Endothelial cell of umbilical vein (primary cell): ENCODE results near the gene FAM114A1. TPM values are rescaled to one million over a fixed set of nuclear protein-coding genes. Genes with fewer than 3 reads are reported as not detected.

Experiments used
- BruUV-seq: library from RNA; stranded (reverse); fragments of 400-500 nt; replicated peaks from 2 replicates; lab custom pipeline; 2021; lab: Mats Ljungman, UMichigan
- CTCF ChIA-PET: fragments of 300-600, 350-600 bp; sonication (Branson Sonifier 250); formaldehyde crosslinking; loops from one replicate; lab custom pipeline; 2021; ENCODE audit warnings: antibody characterized with exemption, inconsistent platforms; lab: Charles Lee
- POLR2A ChIA-PET: fragments of 300-600, 350-600 bp; sonication (Branson Sonifier 250); formaldehyde crosslinking; loops from one replicate; lab custom pipeline; 2021; ENCODE audit warnings: antibody characterized with exemption, inconsistent platforms; lab: Charles Lee
- DNase-seq: peaks from one replicate; pipeline ENCODE4 v3.0.0-alpha.2; 2011; ENCODE audit warnings: low read depth, low spot score
- FAIRE-seq: peaks from 2 replicates; lab custom pipeline; 2011; peaks lifted over from hg19 to GRCh38; lab: Jason Lieb, UNC
- H2AFZ ChIP-seq: 2 replicates; pipeline ENCODE4 v1.6.0; 2012; ENCODE audit warnings: low read depth, low read length, control low read depth, inconsistent platforms
- H3K27ac ChIP-seq: 2 replicates; pipeline ENCODE4 v1.5.1; 2011; ENCODE audit warnings: low read depth, mild to moderate bottlenecking, control low read depth, low read length, moderate library complexity; ENCODE audit not compliant: insufficient read depth
- H3K27me3 ChIP-seq, 2 experiments: 2 replicates each; pipeline versions ENCODE4 v1.6.0 to v1.6.1; 2011; ENCODE audit warnings: low read length in 2 of 2, mixed read lengths in 1 of 2; ENCODE audit not compliant: control insufficient read depth in 2 of 2, insufficient read depth in 2 of 2
- H3K36me3 ChIP-seq, 2 experiments: 2 replicates in 1 of 2; 3 replicates in 1 of 2; pipeline ENCODE4 v1.5.1; 2011; ENCODE audit warnings: low read length in 2 of 2, mild to moderate bottlenecking in 1 of 2, moderate library complexity in 1 of 2; ENCODE audit not compliant: control insufficient read depth in 2 of 2, insufficient read depth in 2 of 2; ENCODE audit errors: extremely low read depth in 1 of 2
- H3K4me1 ChIP-seq: 3 replicates; pipeline ENCODE4 v1.5.1; 2011; ENCODE audit warnings: mild to moderate bottlenecking, low read length; ENCODE audit not compliant: control insufficient read depth, insufficient read depth; ENCODE audit errors: extremely low read depth
- H3K4me2 ChIP-seq: 2 replicates; pipeline ENCODE4 v1.6.1; 2011; ENCODE audit warnings: low read length, control low read depth, mixed read lengths; ENCODE audit not compliant: insufficient read depth
- H3K4me3 ChIP-seq, 3 experiments: fragments of 200-600 bp in 1 of 3; sonication (generic), shearing (Covaris generic) in 1 of 3; replicated peaks in 1 of 3; 2 replicates each; pipeline ENCODE4 v1.5.1; 2011 to 2016; ENCODE audit warnings: control low read depth in 3 of 3, low read length in 3 of 3, mild to moderate bottlenecking in 2 of 3, inconsistent platforms in 1 of 3, low read depth in 1 of 3, moderate library complexity in 1 of 3; ENCODE audit not compliant: insufficient read depth in 1 of 3
- H3K79me2 ChIP-seq: 2 replicates; pipeline ENCODE4 v1.6.0; 2012; ENCODE audit warnings: low read length, inconsistent platforms; ENCODE audit not compliant: control insufficient read depth, insufficient read depth
- H3K9ac ChIP-seq: replicated peaks from 2 replicates; pipeline ENCODE3; 2011; ENCODE audit warnings: low read length, control low read depth; ENCODE audit not compliant: insufficient read depth; ENCODE audit errors: extremely low read depth
- H3K9me1 ChIP-seq: replicated peaks from 3 replicates; pipeline ENCODE4 v1.6.0; 2011; ENCODE audit warnings: mild to moderate bottlenecking, low read length; ENCODE audit not compliant: control insufficient read depth, insufficient read depth; ENCODE audit errors: extremely low read depth
- H3K9me3 ChIP-seq: replicated peaks from 2 replicates; pipeline ENCODE4 v1.5.1; 2012; ENCODE audit warnings: low read length, inconsistent platforms; ENCODE audit not compliant: control insufficient read depth, insufficient read depth
- H4K20me1 ChIP-seq: replicated peaks from 2 replicates; pipeline ENCODE3; 2011; ENCODE audit warnings: mild to moderate bottlenecking, low read length; ENCODE audit not compliant: control insufficient read depth, insufficient read depth; ENCODE audit errors: extremely low read depth
- EZH2 ChIP-seq: IDR thresholded peaks from 2 replicates; pipeline ENCODE4 v1.6.1; 2012; ENCODE audit warnings: borderline replicate concordance, low read depth, mild to moderate bottlenecking, moderate library complexity, low read length, inconsistent platforms; ENCODE audit not compliant: severe bottlenecking
- FOS ChIP-seq: IDR thresholded peaks from 2 replicates; pipeline ENCODE4 v1.6.1; 2011; ENCODE audit warnings: mild to moderate bottlenecking, low read length, moderate library complexity, borderline replicate concordance; ENCODE audit not compliant: insufficient read depth
- GATA2 ChIP-seq: IDR thresholded peaks from 2 replicates; pipeline ENCODE4 v1.7.0; 2011; ENCODE audit warnings: low read depth, mild to moderate bottlenecking, moderate library complexity, mixed read lengths, low read length; ENCODE audit not compliant: insufficient read length, insufficient read depth
- JUN ChIP-seq: IDR thresholded peaks from 2 replicates; pipeline ENCODE4 v1.6.1; 2011; ENCODE audit warnings: borderline replicate concordance, low read depth; ENCODE audit not compliant: insufficient read length, insufficient read depth
- MYC ChIP-seq: IDR thresholded peaks from one replicate; pipeline ENCODE4 v1.6.1; 2011; ENCODE audit warnings: mild to moderate bottlenecking, low read depth, low read length
- POLR2A ChIP-seq: IDR thresholded peaks from 2 replicates; pipeline ENCODE4 v1.6.1; 2012; ENCODE audit warnings: low read depth, mild to moderate bottlenecking, control low read depth, low read length
- POLR2AphosphoS5 ChIP-seq: IDR thresholded peaks from 2 replicates; pipeline ENCODE4 v1.6.1; 2012; ENCODE audit warnings: low read depth, mild to moderate bottlenecking, control low read depth, low read length, moderate library complexity; ENCODE audit not compliant: insufficient read depth
- dilution Hi-C: fragments of 300-500 bp; cut with MboI; formaldehyde crosslinking; loops from one replicate; pipeline ENCODE4 v1.15.0; 2019; ENCODE audit warnings: low sequenced_read_pairs; ENCODE audit not compliant: extremely low pct_ligation_motif_present
- intact Hi-C: fragments of 100-400 bp; cut with micrococcal nuclease; formaldehyde crosslinking; loops from one replicate; pipeline ENCODE4 v1.10.0; 2022
- polyA plus RNA-seq, 4 experiments: library from polyadenylated mRNA; depleted of rRNA in 3 of 4; stranded (reverse) in 3 of 4; unstranded in 1 of 4; fragments of >200 nt; gene quantifications; 2 replicates each; pipeline versions ENCODE4 v1.2.1 to v1.2.3, GENCODE V29; 2011 to 2012; ENCODE audit warnings: missing spikeins in 1 of 4
- total RNA-seq: library from RNA; stranded (reverse); gene quantifications from 2 replicates; pipeline ENCODE4 v1.2.3, GENCODE V29; 2021
- TF ChIP-seq, protein P1 (sequence below): IDR thresholded peaks from 2 replicates; pipeline ENCODE4 v1.6.1; 2011; ENCODE audit not compliant: insufficient read depth, insufficient read length
- TF ChIP-seq, protein P2 (sequence below), 2 donors: IDR thresholded peaks; 1 replicate in 1 of 2; 2 replicates in 1 of 2; pipeline ENCODE4 v1.5.1; 2011; ENCODE audit warnings: low read length in 2 of 2, mild to moderate bottlenecking in 2 of 2, moderate library complexity in 2 of 2, control low read depth in 1 of 2, inconsistent platforms in 1 of 2, low read depth in 1 of 2; ENCODE audit not compliant: insufficient read depth in 1 of 2; ENCODE audit errors: extremely low read depth in 1 of 2

FAM114A1 gene
- total and polyA plus RNA-seq, 2 donors (not counting 3 experiments of a cell fraction or from before 2014, with no cell fraction given): 99.2 to 118 TPM

DNA sequence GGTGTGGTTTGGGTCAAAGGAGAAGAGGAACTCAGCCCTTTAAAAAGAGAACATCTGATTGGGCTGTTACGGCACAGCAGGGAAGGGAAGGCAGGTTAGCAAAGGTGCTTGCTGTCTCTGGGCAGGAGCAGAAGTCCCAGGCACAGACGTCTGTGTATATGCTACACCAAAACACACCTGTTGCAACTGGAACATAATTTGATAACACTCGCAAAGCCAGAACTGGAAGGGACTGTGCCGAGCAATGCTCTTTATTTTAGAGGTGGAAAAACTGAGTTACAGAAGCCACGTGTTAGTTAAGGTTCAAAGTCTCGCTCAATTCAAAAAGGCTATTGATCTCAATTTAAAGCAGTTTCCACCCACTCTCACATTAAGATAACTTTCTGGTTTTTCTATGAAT, 2.2 kb upstream of the FAM114A1 start:
- Histone ChIP-seq H3K9me3 (no peaks in the 10 kb centered on the region), H3K9ac (no peak overlapping the region), H3K4me3 (no peak overlapping the region), H3K4me1 (peaks cover 23% of the 10 kb centered on the region), H3K79me2 (peaks cover 24% of the 10 kb centered on the region), H4K20me1 (no peaks in the 10 kb centered on the region), H3K27me3 (peaks cover 0 to 4% of the 10 kb centered on the region in 2 experiments), H3K27ac (no peak overlapping the region), H3K36me3 (peaks cover 4 to 6% of the 10 kb centered on the region in 2 experiments), H3K9me1 (no peaks in the 10 kb centered on the region), H3K4me2 (no peak overlapping the region), H2AFZ (no peak overlapping the region)
- BruUV-seq: no TSS peak
- intact Hi-C loops (loop anchor here (5.0 kb wide), 3 partner anchors 177 to 703 kb away; no protein-coding TSS in a partner anchor), dilution Hi-C loops (no loop called here)
- ChIA-PET CTCF (interaction anchor here (1.0 kb wide), 1 partner anchor 83 kb away, joined by 3 read pairs; the partner anchor contains the start of gene TLR10), POLR2A (no interaction called here)
- TF ChIP-seq EZH2: no peak
- no peak for TF ChIP-seq POLR2A
- TF ChIP-seq MYC: no peak
- TF ChIP-seq, protein P1, sequence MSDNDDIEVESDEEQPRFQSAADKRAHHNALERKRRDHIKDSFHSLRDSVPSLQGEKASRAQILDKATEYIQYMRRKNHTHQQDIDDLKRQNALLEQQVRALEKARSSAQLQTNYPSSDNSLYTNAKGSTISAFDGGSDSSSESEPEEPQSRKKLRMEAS: no peak
- no peak for FAIRE-seq
- DNase-seq: no peak

DNA sequence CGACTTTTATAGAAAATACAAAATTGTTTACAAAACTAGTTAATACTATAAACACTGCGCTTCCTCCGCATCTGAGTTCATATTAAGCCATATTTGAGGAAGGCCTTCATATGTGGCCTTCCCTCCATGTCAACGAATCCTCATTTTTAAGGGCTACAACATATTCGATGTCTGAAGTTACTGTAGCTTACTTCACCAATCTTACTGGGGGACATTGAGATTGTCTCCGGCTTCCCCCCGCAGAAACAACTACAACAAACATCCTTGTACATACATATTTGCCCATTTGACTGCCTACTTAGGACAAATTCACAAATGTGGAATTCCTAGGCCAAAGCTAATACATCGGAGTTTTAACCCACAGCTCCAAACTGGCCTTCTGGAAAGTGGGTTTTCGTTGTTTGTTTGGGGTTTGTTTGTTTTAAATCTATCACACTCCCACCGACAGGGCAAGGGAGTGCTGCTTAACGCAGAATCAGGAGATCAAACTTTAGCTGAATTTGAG, 581 bp upstream of the FAM114A1 start:
- peak overlapping the region; percentile 6 to 50 (median 39) for H3K4me3 ChIP-seq
- FAIRE-seq (peak; percentile 66), DNase-seq (no peak)
- TSS peak; percentile 89 for BruUV-seq
- no peaks in the 10 kb centered on the region for H3K9me1 ChIP-seq
- peaks cover 32% of the 10 kb centered on the region for H3K79me2 ChIP-seq
- H4K20me1 ChIP-seq: no peaks in the 10 kb centered on the region
- H3K9ac ChIP-seq: peak overlapping the region; percentile 98
- TF ChIP-seq, protein P1: no peak
- TF ChIP-seq GATA2 (no peak), FOS (no peak), POLR2AphosphoS5 (no peak), POLR2A (no peak), JUN (no peak), EZH2 (no peak), MYC (no peak)
- TF ChIP-seq, protein P2, sequence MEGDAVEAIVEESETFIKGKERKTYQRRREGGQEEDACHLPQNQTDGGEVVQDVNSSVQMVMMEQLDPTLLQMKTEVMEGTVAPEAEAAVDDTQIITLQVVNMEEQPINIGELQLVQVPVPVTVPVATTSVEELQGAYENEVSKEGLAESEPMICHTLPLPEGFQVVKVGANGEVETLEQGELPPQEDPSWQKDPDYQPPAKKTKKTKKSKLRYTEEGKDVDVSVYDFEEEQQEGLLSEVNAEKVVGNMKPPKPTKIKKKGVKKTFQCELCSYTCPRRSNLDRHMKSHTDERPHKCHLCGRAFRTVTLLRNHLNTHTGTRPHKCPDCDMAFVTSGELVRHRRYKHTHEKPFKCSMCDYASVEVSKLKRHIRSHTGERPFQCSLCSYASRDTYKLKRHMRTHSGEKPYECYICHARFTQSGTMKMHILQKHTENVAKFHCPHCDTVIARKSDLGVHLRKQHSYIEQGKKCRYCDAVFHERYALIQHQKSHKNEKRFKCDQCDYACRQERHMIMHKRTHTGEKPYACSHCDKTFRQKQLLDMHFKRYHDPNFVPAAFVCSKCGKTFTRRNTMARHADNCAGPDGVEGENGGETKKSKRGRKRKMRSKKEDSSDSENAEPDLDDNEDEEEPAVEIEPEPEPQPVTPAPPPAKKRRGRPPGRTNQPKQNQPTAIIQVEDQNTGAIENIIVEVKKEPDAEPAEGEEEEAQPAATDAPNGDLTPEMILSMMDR (IDR thresholded peaks at IDR 0.05; ENCODE audit: extremely low read depth in 1 of 2, insufficient read depth in 1 of 2, low read depth in 1 of 2, low read length in 2 of 2): no peak
- H3K9me3 ChIP-seq: no peaks in the 10 kb centered on the region
- H3K4me1 ChIP-seq: peaks cover 23% of the 10 kb centered on the region
- intact Hi-C loops (loop anchor here (1.0 to 5.0 kb wide), 4 partner anchors 9 to 705 kb away; no protein-coding TSS in a partner anchor), dilution Hi-C loops (no loop called here)
- peak overlapping the region; percentile 81 for H2AFZ ChIP-seq
- POLR2A ChIA-PET: no interaction called here
- peak overlapping the region; percentile 72 for H3K4me2 ChIP-seq
- H3K27ac ChIP-seq: peak overlapping the region; percentile 50
- peaks cover 0 to 2% of the 10 kb centered on the region in 2 experiments for H3K27me3 ChIP-seq
- CTCF ChIA-PET: interaction anchor here (0.8 to 1.4 kb wide), 5 partner anchors 11 to 108 kb away, joined by 3 to 5 read pairs (median 3); no protein-coding TSS in a partner anchor
- peaks cover 9 to 16% of the 10 kb centered on the region in 2 experiments for H3K36me3 ChIP-seq
